ENCODE results near the gene DLX5. TPM values are rescaled to one million over a fixed set of nuclear protein-coding genes. Genes with fewer than 3 reads are reported as not detected.

Gene DLX5
- total RNA-seq, 1 donor from 2014 or later, result not detected

DNA sequence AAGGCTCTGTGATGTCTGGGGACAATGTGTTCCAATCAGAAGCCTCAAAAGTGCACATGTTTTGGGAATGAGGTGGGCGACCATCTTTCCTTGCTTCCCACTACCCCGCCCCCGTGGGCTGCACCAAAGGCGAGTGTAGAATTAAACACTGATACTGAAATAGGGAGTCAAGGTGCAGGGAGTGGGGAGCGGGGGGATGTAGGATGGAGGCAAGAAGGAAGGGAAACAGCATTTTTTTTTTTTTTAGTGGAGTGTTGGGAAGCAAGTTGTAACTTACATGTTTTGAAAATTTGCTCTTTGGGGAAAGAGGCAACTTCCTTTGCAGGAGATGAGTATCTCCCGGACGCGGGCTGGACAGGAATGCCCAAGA, 484 bp upstream of the DLX5 start:
- intact Hi-C loops (cut with DNase I), result loop anchor here (10.0 kb wide), 4 partner anchors 320 to 1300 kb away; partner anchors contain the start of genes SEM1 and SLC25A13
- Histone ChIP-seq H3K4me1 (peaks cover 13 to 16% of the 10 kb centered on the region in 2 donors), H3K9me3 (no peaks in the 10 kb centered on the region), H3K4me3 (peak overlapping the region in 1 of 2 donors; percentile 41), H3K27me3 (peaks cover 15% of the 10 kb centered on the region), H3K27ac (no peak overlapping the region), H3K36me3 (no peaks in the 10 kb centered on the region)
- TF ChIP-seq, protein P1, sequence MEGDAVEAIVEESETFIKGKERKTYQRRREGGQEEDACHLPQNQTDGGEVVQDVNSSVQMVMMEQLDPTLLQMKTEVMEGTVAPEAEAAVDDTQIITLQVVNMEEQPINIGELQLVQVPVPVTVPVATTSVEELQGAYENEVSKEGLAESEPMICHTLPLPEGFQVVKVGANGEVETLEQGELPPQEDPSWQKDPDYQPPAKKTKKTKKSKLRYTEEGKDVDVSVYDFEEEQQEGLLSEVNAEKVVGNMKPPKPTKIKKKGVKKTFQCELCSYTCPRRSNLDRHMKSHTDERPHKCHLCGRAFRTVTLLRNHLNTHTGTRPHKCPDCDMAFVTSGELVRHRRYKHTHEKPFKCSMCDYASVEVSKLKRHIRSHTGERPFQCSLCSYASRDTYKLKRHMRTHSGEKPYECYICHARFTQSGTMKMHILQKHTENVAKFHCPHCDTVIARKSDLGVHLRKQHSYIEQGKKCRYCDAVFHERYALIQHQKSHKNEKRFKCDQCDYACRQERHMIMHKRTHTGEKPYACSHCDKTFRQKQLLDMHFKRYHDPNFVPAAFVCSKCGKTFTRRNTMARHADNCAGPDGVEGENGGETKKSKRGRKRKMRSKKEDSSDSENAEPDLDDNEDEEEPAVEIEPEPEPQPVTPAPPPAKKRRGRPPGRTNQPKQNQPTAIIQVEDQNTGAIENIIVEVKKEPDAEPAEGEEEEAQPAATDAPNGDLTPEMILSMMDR (IDR thresholded peaks at IDR 0.05), result no peak
- DNase-seq (ENCODE audit: low spot score in 2 of 2), result no peak

GRCh38 chr7:97022491-97023306, 1.9 kb downstream of the DLX5 start:
- TF ChIP-seq, protein P1 (IDR thresholded peaks at IDR 0.05), result no peak
- H3K27ac ChIP-seq, result no peak overlapping the region
- intact Hi-C loops (cut with DNase I), result loop anchor here (5.0 to 10.0 kb wide), 5 partner anchors 35 to 1298 kb away; partner anchors contain the start of genes SEM1 and SLC25A13
- no peak overlapping the region for H3K4me3 ChIP-seq
- H3K27me3 ChIP-seq, result peaks cover 23% of the 10 kb centered on the region
- no peaks in the 10 kb centered on the region for H3K36me3 ChIP-seq
- DNase-seq (ENCODE audit: low spot score in 2 of 2), result no peak
- no peaks in the 10 kb centered on the region for H3K9me3 ChIP-seq
- H3K4me1 ChIP-seq, result peaks cover 13 to 19% of the 10 kb centered on the region in 2 donors

DNA sequence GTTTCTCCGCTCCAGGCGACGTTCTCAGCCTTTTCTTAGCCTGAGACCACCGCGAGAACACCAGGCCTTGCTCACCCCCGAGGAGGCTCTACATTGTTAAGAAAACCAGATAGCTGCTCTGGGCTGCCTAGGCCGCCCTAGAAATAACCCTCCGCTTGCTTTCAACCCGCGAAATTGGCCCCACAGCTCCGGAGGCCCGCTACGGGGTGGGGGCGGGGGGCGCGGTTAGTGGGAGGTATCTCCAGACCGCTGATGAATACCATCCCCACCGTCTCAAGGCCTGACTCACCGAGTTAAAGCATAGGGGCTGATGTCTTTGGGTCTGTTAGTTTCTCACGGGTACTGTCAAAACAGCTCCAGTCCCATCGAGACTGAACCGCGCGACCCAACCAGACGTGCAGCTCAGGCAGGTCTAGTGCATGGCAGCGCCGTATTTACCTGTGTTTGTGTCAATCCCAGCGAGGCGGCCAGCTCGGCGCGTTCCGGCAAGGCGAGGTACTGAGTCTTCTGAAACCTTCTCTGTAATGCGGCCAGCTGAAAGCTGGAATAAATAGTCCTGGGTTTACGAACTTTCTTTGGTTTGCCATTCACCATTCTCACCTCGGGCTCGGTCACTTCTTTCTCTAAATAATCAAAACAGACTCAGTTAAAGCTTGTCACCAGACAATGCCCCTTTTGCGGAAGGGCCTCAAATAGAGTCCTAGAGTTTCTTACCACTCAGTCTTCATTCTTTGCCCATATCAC, 2.7 kb downstream of the DLX5 start:
- peaks cover 8 to 17% of the 10 kb centered on the region in 2 donors for H3K4me1 ChIP-seq
- intact Hi-C loops (cut with DNase I), result loop anchor here (5.0 to 10.0 kb wide), 5 partner anchors 35 to 1297 kb away; partner anchors contain the start of genes SEM1 and SLC25A13
- TF ChIP-seq, protein P1 (IDR thresholded peaks at IDR 0.05), result no peak
- H3K4me3 ChIP-seq, result no peak overlapping the region
- H3K36me3 ChIP-seq, result no peaks in the 10 kb centered on the region
- peaks cover 31% of the 10 kb centered on the region for H3K27me3 ChIP-seq
- H3K9me3 ChIP-seq, result no peaks in the 10 kb centered on the region
- DNase-seq (ENCODE audit: low spot score in 2 of 2), result no peak
- H3K27ac ChIP-seq, result no peak overlapping the region

GRCh38 chr7:97020996-97021746, 3.5 kb downstream of the DLX5 start:
- H3K9me3 ChIP-seq, result no peaks in the 10 kb centered on the region
- H3K27ac ChIP-seq, result no peak overlapping the region
- peaks cover 33% of the 10 kb centered on the region for H3K27me3 ChIP-seq
- DNase-seq (ENCODE audit: low spot score in 2 of 2), result no peak
- H3K4me3 ChIP-seq, result peak overlapping the region in 1 of 2 donors; percentile 19
- no peaks in the 10 kb centered on the region for H3K36me3 ChIP-seq
- TF ChIP-seq, protein P1 (IDR thresholded peaks at IDR 0.05), result no peak
- H3K4me1 ChIP-seq, result peaks cover 2 to 22% of the 10 kb centered on the region in 2 donors
- intact Hi-C loops (cut with DNase I), result loop anchor here (5.0 to 10.0 kb wide), 5 partner anchors 34 to 1296 kb away; partner anchors contain the start of genes SEM1 and SLC25A13

DNA sequence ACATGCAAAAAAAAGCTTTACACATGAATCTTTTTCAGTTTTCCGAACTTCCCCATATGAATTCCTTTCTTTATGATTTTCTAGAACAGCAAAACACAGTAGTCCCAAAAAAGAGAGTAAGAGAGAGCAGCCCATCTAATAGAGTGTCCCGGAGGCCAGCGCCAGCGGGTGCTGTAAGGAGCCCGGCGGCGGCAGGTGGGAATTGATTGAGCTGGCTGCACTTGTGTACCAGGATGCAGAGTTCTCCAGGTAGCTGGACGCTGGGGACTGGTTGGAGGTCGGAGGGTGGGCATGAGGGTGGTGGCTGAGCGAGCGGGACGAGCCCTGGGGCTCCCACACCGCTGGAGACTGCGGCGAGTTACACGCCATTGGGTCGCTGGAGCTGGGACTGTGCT, 4.0 kb downstream of the DLX5 start:
- Histone ChIP-seq H3K9me3 (no peaks in the 10 kb centered on the region), H3K4me3 (no peak overlapping the region), H3K36me3 (no peaks in the 10 kb centered on the region), H3K27ac (no peak overlapping the region), H3K4me1 (peaks cover 0 to 24% of the 10 kb centered on the region in 2 donors), H3K27me3 (peaks cover 36% of the 10 kb centered on the region)
- TF ChIP-seq, protein P1 (IDR thresholded peaks at IDR 0.05), result no peak
- no peak for DNase-seq (ENCODE audit: low spot score in 2 of 2)
- intact Hi-C loops (cut with DNase I), result loop anchor here (5.0 to 10.0 kb wide), 5 partner anchors 33 to 1296 kb away; partner anchors contain the start of genes SEM1 and SLC25A13

Measured in ascending aorta (tissue), 2 donors.